Astrocyte of the spinal cord (primary cell): Measurements from ENCODE around the gene PPIP5K2.
"Not testable (repeated sequence)": the region's sequence is repeated elsewhere in the genome, so short reads cannot be mapped to it uniquely, and the experiment has no call there.

Experiments
- DNase-seq: peaks from one replicate; pipeline ENCODE4 v3.0.0; 2011; ENCODE audit warnings: low read depth, low spot score
- H3K4me3 ChIP-seq: 2 replicates; pipeline ENCODE4 v1.5.1; 2011; ENCODE audit warnings: low read depth, mild to moderate bottlenecking, low read length, moderate library complexity
- in situ Hi-C: cut with HindIII; loops from 2 replicates; pipeline ENCODE4 v1.10.0; 2017; ENCODE audit warnings: low sequenced_read_pairs
- TF ChIP-seq, protein P1 (sequence below): IDR thresholded peaks from 2 replicates; pipeline ENCODE4 v1.5.1; 2012; ENCODE audit warnings: low read depth, mild to moderate bottlenecking, low read length, inconsistent platforms

Gene PPIP5K2

DNA sequence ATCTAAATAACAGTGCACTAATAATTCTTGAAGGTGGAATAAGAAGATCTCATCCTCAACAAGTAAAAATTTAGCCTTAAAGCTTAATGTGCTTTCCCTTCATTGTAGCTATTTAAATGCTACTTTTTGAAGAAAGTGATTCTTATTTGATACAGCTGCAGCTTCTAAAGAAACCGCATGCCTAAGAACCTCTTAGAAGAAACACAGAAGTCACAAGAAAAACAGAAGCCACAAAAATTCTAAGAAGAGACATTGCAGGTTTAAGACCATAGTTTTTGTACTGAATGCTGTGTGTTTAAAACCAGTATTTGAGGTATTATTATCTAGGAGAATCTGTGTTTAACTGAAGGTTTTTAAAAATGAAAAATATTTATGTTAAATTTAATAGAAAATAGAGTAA is 68.3 kb downstream of the PPIP5K2 start:
- in situ Hi-C loops: no loop called here
- DNase-seq: no peak
- H3K4me3 ChIP-seq: no peak overlapping the region
- TF ChIP-seq, protein P1, sequence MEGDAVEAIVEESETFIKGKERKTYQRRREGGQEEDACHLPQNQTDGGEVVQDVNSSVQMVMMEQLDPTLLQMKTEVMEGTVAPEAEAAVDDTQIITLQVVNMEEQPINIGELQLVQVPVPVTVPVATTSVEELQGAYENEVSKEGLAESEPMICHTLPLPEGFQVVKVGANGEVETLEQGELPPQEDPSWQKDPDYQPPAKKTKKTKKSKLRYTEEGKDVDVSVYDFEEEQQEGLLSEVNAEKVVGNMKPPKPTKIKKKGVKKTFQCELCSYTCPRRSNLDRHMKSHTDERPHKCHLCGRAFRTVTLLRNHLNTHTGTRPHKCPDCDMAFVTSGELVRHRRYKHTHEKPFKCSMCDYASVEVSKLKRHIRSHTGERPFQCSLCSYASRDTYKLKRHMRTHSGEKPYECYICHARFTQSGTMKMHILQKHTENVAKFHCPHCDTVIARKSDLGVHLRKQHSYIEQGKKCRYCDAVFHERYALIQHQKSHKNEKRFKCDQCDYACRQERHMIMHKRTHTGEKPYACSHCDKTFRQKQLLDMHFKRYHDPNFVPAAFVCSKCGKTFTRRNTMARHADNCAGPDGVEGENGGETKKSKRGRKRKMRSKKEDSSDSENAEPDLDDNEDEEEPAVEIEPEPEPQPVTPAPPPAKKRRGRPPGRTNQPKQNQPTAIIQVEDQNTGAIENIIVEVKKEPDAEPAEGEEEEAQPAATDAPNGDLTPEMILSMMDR: no peak

DNA sequence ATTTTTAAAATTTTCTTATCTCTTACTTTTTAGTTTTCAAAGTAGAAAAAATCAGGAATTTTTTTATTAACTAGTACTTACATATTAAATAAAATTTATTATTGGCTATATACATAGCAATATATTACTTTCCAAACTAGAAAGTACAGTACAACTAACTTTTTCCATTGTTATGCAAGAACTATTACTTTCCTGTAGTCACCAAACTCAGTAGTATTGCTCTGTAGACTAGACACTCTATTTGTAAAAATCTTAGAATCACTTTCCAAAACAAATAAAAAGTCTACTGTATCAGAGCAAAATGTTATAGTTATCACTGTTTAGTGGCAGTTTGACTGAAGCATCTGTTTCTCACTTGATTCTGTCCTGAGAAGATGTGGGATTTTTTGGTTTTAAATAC is 83.1 kb downstream of the PPIP5K2 start:
- DNase-seq: no peak
- in situ Hi-C loops: no loop called here
- H3K4me3 ChIP-seq: no peak overlapping the region
- TF ChIP-seq, protein P1: no peak

DNA sequence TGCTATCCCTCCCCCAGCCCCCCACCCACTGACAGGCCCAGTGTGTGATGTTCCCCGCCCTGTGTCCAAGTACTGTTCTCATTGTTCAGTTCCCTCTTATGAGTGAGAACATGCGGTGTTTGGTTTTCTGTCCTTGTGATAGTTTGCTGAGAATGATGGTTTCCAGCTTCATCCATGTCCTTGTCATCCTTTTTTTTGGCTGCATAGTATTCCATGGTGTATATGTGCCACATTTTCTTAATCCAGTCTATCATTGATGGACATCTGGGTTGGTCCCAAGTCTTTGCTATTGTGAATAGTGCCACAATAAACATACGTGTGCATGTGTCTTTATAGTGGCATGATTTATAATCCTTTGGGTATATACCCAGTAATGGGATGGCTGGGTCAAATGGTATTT is 84.9 kb downstream of the PPIP5K2 start:
- in situ Hi-C loops, H3K4me3 ChIP-seq, DNase-seq: not testable (repeated sequence)

DNA sequence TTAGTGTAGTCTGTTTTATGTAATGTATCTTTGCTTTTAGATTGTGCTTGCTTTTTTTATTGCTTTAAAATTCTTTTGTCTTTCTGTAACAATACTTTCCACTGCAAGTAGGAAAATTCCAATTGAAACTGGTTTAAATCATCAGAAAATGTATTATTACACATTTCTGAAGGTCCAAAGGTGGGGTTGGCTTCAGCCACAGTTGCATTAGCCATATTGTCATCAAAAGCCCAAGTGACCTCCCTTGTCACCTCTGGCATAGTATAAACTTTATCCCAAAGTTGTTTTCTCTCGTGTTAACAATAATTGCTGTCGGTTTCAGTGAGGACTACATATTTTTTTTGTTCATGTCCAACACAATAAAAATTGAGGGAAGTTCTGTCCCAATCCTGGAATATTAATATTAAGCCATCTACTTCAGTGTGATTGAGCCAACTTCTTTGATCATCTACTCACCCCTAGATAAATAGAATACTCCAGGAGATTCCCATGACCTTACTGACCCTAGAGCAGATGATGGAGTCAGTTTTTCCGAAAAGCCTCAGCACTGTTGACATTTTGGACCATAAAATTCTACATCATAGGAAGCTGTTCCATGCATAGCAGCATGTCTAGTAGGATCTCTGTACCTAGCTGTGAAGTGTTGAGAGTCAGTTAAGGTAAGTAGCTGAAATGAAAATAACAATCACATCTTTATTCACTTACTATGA is 86.0 kb downstream of the PPIP5K2 start:
- no peak for DNase-seq
- TF ChIP-seq, protein P1: no peak
- in situ Hi-C loops: no loop called here

DNA sequence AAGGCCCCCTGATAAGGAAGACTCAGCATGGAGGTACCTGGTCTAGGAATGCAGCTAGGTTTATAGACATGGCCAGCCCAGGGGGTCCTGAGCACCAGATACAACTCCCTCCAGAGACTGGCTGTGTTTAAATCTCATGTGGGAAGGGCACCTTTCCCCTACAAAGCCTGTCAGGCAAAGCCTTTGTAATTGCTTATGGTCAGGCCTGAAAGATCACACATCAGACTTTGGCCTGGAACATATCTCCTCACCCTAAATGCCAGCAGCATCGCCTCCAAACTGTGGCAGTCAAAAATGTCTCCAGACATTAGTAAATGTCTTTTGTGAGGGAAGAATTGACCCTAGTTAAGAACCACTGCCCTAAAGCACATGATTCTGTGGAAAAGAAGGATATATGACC is 86.9 kb downstream of the PPIP5K2 start:
- DNase-seq: no peak
- in situ Hi-C loops: no loop called here

More for the DNA sequence above, 86.0 kb downstream of the PPIP5K2 start:
- no peak overlapping the region for H3K4me3 ChIP-seq

DNA sequence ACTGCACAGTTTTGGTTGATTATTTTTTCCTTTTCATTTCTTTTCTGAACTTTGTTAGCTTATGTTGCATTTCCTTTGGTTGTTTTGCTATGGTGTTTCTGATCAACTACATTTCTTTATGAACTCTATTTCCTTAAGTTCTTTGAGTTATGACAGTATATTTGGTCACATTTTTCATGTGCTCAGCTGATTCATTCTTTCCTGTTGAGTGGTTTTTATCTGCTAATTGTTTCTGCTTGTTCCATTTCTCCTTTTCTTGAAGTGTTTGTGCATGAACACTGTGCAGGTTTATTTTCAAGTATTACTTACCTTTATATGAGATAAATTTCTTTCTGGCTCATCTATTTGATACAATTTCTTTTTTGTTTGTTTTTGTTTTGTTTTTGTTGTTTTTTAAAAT is 87.6 kb downstream of the PPIP5K2 start:
- in situ Hi-C loops: no loop called here
- no peak for DNase-seq
- no peak overlapping the region for H3K4me3 ChIP-seq
- TF ChIP-seq, protein P1: no peak

More for the DNA sequence above, 86.9 kb downstream of the PPIP5K2 start:
- TF ChIP-seq, protein P1: no peak
- H3K4me3 ChIP-seq: no peak overlapping the region

DNA sequence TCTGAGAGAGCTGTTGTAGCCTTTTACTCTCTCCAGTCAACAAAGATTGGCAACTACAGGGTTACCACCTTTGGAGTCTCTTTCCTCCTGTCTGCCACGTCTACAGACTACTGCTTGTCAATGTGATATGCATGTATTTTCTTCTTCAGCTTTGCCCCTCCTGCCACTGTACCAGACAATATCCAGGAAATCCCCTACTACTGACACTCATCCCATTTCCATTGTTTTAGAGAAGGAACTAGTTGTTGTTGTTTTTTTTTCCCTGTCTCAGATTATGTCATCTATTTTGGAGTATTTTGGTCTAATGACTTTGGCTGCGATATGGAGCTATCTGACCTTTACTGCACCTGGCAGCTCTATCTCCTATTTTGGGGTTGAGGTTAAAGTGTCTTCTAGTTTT is 88.4 kb downstream of the PPIP5K2 start:
- no peak for DNase-seq
- H3K4me3 ChIP-seq: no peak overlapping the region
- TF ChIP-seq, protein P1: no peak
- in situ Hi-C loops: no loop called here
